Measurements from ENCODE around the gene ABLIM2.

- no peak for TF ChIP-seq CTCF (IDR thresholded peaks at IDR 0.05 in 4 of 5, conservative IDR thresholded peaks at IDR 0.05 in 1 of 5)
- TF ChIP-seq POLR2A (IDR thresholded peaks at IDR 0.05): no peak
These were observed 56.6 kb downstream of the ABLIM2 start for GRCh38 chr4:8102076-8102355.

Measured in gastrocnemius medialis (tissue), 4 donors.